Measurements from ENCODE around the gene MMP11. TPM values are rescaled to one million over a fixed set of nuclear protein-coding genes. Genes with fewer than 3 reads are reported as not detected.

Gene MMP11
- total and polyA plus RNA-seq, 2 of the 4 experiments (the other 2 are of a cell fraction): 2.2 to 6.0 TPM

GRCh38 chr22:23767673-23768548, 4.7 kb upstream of the MMP11 start, which contains the start of gene CHCHD10:
Gene CHCHD10, minus strand, starts transcription at chr22:23767972. Its CDS starts 98 bp downstream, at chr22:23767874.
- dilution Hi-C loops (cut with HindIII; ENCODE audit: low sequenced_read_pairs, unreplicated experiment): no loop called here
- ATAC-seq (ENCODE audit: low read depth): peak; percentile 57
- H3K23ac ChIP-seq (ENCODE audit: low read depth, low read length): no peak within 1 kb of the TSS

More at GRCh38 chr22:23767673-23768548, 4.7 kb upstream of the MMP11 start, which contains the start of gene CHCHD10:
- Histone ChIP-seq H3K14ac (replicated peaks; ENCODE audit: low read depth, low read length) (peak within 1 kb of the TSS; percentile 89), H4K5ac (ENCODE audit: low read depth, low read length) (peak within 1 kb of the TSS; percentile 81), H2AK9ac (replicated peaks; ENCODE audit: low read depth, low read length, poor library complexity) (peak within 1 kb of the TSS; percentile 81), H2BK20ac (ENCODE audit: low read depth, low read length) (no peak within 1 kb of the TSS; the same call in 1 of the 2 replicates), H3K18ac (ENCODE audit: low read depth, low read length) (no peak within 1 kb of the TSS), H2BK5ac (ENCODE audit: low read depth, low read length, poor library complexity, severe bottlenecking) (no peak within 1 kb of the TSS), H3K27me3 (ENCODE audit: control insufficient read depth, insufficient read depth, low read length) (no peaks in the 10 kb centered on the region), H3K27ac (ENCODE audit: insufficient read depth, low read length) (no peak within 1 kb of the TSS), H3K4ac (ENCODE audit: low read depth, low read length) (peak within 1 kb of the TSS; percentile 80), H4K20me1 (ENCODE audit: insufficient read depth, low read length) (no peaks in the 10 kb centered on the region), H2AFZ (replicated peaks; ENCODE audit: low read length, poor library complexity) (peak within 1 kb of the TSS; percentile 96), H3K4me3 (ENCODE audit: insufficient read depth, low read depth, low read length) (peak within 1 kb of the TSS; percentile 43), H2BK15ac (ENCODE audit: low read depth, low read length) (no peak within 1 kb of the TSS), H4K8ac (ENCODE audit: low read depth in 2 of 2, low read length in 2 of 2) (peak within 1 kb of the TSS; percentile 87 to 93), H4K91ac (ENCODE audit: insufficient read depth, low read depth, low read length) (peak within 1 kb of the TSS; percentile 32; the same call in 1 of the 2 replicates), H3K79me1 (ENCODE audit: low read depth in 1 of 2, low read length in 2 of 2) (peaks cover 0 to under 1% of the 10 kb centered on the region in 2 experiments; a peak in 1 of 4 replicates), H3K9ac (ENCODE audit: low read depth, low read length) (peak within 1 kb of the TSS; percentile 60), H2AK5ac (ENCODE audit: low read depth, low read length) (0 out of 2 replicates have a peak within 1 kb of the TSS, but pooled peaks have one; percentile 56), H3K9me3 (ENCODE audit: control insufficient read depth, insufficient read depth, low read length) (no peaks in the 10 kb centered on the region), H3K4me1 (ENCODE audit: control insufficient read depth, insufficient read depth, low read length) (peaks cover 10% of the 10 kb centered on the region), H3K36me3 (ENCODE audit: control insufficient read depth, insufficient read depth, low read length) (no peaks in the 10 kb centered on the region), H3K56ac (ENCODE audit: extremely low read depth, insufficient read depth, low read length) (no peak within 1 kb of the TSS), H3K4me2 (ENCODE audit: low read depth, low read length) (peak within 1 kb of the TSS; percentile 71), H3K9me1 (ENCODE audit: insufficient read depth, low read length) (peaks cover 6% of the 10 kb centered on the region; the same call in 1 of the 2 replicates), H2BK120ac (ENCODE audit: low read depth, low read length) (peak within 1 kb of the TSS; percentile 64; the same call in 1 of the 2 replicates)
- 4% methylated on average over 13 of the region's 63 CpGs; no CpG with 5 or more reads in 1 of the 2 experiments for WGBS, 2 experiments (ENCODE audit: extremely low coverage in 2 of 2, insufficient read length in 1 of 2)
- in situ Hi-C loops (cut with MboI; ENCODE audit: low sequenced_read_pairs) (no loop called here), intact Hi-C loops (cut with micrococcal nuclease) (loop anchor here (5.0 kb wide), 1 partner anchor 226 kb away; no protein-coding TSS in a partner anchor)
- ChIA-PET CTCF (interaction anchor here (2.0 kb wide), 1 partner anchor 82 kb away, joined by 6 read pairs; no protein-coding TSS in a partner anchor), POLR2A (ENCODE audit: unreplicated experiment) (no interaction called here)
- peak; percentile 50 for DNase-seq
- TF ChIP-seq RFX5 (IDR thresholded peaks at IDR 0.05; ENCODE audit: low read depth, low read length) (no peak), RAD21 (IDR thresholded peaks at IDR 0.05; ENCODE audit: low read length) (peak; percentile 65), CTCF (conservative IDR thresholded peaks at IDR 0.05; ENCODE audit: low read depth, low read length) (peak; percentile 75), USF2 (IDR thresholded peaks at IDR 0.05; ENCODE audit: low read depth, low read length) (no peak), SMC3 (IDR thresholded peaks at IDR 0.05; ENCODE audit: low read depth, low read length) (peak; percentile 70), RCOR1 (IDR thresholded peaks at IDR 0.05; ENCODE audit: insufficient replicate concordance, low read length) (no peak), MAZ (IDR thresholded peaks at IDR 0.05; ENCODE audit: borderline replicate concordance, low read depth, low read length) (no peak), CHD1 (IDR thresholded peaks at IDR 0.05; ENCODE audit: low read depth, low read length) (no peak)
- no TSS peak for BruUV-seq (replicated peaks)

Data from IMR-90 (cell line).